NCI-H510A (cell line): ENCODE data around the gene TMEM190.

ENCODE experiments used
- DNase-seq: peaks from one replicate; lab custom pipeline; 2025; lab: John Stamatoyannopoulos, UW

The TMEM190 gene

DNA sequence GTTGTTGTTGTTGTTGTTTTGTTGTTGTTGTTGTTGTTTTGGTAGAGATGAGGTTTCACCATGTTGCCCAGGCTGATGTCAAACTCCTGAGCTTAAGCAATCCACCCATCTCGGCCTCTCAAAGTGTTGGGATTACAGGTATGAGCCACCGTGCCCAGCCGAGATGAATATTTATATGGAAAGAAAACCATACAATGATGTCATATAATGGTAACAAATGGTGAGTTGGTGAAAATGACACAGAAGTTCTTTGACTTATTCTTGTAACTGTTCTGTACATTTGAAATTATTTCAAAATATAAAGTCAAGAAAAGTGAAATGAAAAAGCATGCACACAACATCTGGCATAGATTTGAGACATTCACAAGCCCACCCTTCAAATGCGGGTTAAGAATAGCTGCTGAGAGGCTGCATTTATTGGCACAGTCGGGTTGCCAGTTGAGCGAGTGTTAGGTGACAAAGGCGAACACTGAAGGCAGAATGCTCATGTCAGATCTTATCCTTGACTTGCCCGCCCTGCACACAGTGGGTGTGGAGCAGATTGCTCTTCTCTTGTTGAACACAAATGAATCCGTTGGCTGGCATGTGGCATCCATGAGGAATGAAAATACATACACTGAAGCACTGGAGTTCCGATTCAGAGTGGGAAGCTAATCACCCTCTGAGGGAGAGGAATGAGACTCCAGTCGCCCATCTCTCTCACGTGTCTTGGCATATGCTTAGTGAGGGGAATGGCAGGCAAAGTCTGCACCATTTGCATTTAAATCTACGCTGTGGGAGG, 46.8 kb downstream of the TMEM190 start:
- DNase-seq, result no peak

DNA sequence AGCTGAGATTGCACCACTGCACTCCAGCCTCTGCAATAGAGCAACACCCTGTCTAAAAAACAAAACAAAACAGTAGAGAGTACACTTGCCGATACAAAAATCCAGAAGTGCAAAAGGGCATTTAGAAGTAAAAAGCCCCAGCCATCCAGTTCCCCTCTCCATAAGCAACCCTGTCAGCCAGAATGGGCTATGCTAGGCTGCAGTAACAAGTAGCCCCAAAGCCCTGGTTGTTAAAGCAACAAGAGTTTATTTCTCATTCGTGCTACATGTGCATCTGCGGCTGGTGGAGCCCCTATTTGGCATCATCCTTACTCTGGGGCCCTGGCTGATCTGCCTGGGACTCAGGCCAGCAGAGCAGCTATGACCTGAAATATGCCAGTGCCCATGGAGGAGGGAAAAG, 47.9 kb downstream of the TMEM190 start:
- DNase-seq, result no peak

DNA sequence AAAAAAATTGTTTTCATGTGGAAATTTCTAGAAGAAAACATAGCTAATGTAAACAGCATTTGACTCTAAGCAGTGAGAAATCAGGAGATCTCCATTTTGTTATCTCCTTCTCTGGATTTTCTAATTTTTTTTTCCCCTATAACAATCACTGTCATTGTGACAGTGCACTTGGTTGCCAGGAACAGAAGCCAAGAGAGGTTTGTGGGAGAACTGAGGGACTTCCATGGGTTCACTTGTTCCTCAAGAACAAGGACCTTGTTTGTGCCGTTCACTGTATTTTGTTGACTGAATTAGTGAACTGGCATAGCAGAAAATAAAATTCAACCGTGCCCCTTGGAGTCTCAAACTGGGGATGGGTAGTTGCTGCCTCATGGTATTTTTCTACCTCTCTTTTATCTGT, 49.4 kb downstream of the TMEM190 start:
- no peak for DNase-seq
